ENCODE results near the gene GUF1. TPM values are rescaled to one million over a fixed set of nuclear protein-coding genes. Genes with fewer than 3 reads are reported as not detected.

The GUF1 gene
- total RNA-seq, 1 donor from 2014 or later: 14.1 TPM

DNA sequence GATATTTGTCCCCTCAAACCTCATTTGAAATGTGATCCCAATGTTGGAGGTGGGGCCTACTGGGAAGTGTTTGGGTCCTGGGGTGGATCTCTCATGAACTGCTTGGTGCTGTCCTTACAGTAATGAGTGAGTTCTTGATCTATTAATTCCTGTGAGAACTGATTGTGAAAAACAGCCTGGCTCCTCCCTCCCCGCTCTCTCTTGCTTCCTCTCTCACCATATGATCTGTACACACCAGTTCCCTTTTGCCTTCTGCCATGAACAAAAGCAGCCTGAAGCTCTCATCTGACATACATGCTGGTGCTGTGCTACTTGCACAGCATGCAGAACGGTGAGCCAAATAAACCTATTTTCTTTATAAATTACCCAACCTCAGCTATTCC, 15.6 kb upstream of the GUF1 start:
- Mint-ChIP-seq H3K36me3 (ENCODE audit: low read depth) (no peaks in the 10 kb centered on the region), H3K27ac (ENCODE audit: unreplicated experiment) (no peak overlapping the region), H3K4me3 (ENCODE audit: unreplicated experiment) (no peak overlapping the region), H3K9me3 (ENCODE audit: low read depth) (no peaks in the 10 kb centered on the region), H3K27me3 (ENCODE audit: low read depth) (peaks cover 13% of the 10 kb centered on the region), H3K4me1 (ENCODE audit: low read depth) (no peaks in the 10 kb centered on the region)
- TF ChIP-seq, protein P1, sequence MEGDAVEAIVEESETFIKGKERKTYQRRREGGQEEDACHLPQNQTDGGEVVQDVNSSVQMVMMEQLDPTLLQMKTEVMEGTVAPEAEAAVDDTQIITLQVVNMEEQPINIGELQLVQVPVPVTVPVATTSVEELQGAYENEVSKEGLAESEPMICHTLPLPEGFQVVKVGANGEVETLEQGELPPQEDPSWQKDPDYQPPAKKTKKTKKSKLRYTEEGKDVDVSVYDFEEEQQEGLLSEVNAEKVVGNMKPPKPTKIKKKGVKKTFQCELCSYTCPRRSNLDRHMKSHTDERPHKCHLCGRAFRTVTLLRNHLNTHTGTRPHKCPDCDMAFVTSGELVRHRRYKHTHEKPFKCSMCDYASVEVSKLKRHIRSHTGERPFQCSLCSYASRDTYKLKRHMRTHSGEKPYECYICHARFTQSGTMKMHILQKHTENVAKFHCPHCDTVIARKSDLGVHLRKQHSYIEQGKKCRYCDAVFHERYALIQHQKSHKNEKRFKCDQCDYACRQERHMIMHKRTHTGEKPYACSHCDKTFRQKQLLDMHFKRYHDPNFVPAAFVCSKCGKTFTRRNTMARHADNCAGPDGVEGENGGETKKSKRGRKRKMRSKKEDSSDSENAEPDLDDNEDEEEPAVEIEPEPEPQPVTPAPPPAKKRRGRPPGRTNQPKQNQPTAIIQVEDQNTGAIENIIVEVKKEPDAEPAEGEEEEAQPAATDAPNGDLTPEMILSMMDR (IDR thresholded peaks at IDR 0.05): no peak
- no peak for DNase-seq (ENCODE audit: low spot score)

GRCh38 chr4:44663539-44664263, 14.5 kb upstream of the GUF1 start:
- Mint-ChIP-seq H3K27me3 (ENCODE audit: low read depth) (peaks cover 11% of the 10 kb centered on the region), H3K4me3 (ENCODE audit: unreplicated experiment) (no peak overlapping the region)

GRCh38 chr4:44668526-44668925, 9.7 kb upstream of the GUF1 start:
- H3K4me1 Mint-ChIP-seq (ENCODE audit: low read depth): no peaks in the 10 kb centered on the region
- H3K9me3 Mint-ChIP-seq (ENCODE audit: low read depth): no peaks in the 10 kb centered on the region
- no peak overlapping the region for H3K4me3 Mint-ChIP-seq (ENCODE audit: unreplicated experiment)
- DNase-seq (ENCODE audit: low spot score): no peak
- no peaks in the 10 kb centered on the region for H3K36me3 Mint-ChIP-seq (ENCODE audit: low read depth)
- peaks cover 26% of the 10 kb centered on the region for H3K27me3 Mint-ChIP-seq (ENCODE audit: low read depth)
- no peak overlapping the region for H3K27ac Mint-ChIP-seq (ENCODE audit: unreplicated experiment)
- TF ChIP-seq, protein P1 (IDR thresholded peaks at IDR 0.05): no peak

More at GRCh38 chr4:44663539-44664263, 14.5 kb upstream of the GUF1 start:
- H3K9me3 Mint-ChIP-seq (ENCODE audit: low read depth): no peaks in the 10 kb centered on the region
- DNase-seq (ENCODE audit: low spot score): no peak
- TF ChIP-seq, protein P1 (IDR thresholded peaks at IDR 0.05): no peak
- no peaks in the 10 kb centered on the region for H3K4me1 Mint-ChIP-seq (ENCODE audit: low read depth)
- H3K36me3 Mint-ChIP-seq (ENCODE audit: low read depth): no peaks in the 10 kb centered on the region
- no peak overlapping the region for H3K27ac Mint-ChIP-seq (ENCODE audit: unreplicated experiment)

DNA sequence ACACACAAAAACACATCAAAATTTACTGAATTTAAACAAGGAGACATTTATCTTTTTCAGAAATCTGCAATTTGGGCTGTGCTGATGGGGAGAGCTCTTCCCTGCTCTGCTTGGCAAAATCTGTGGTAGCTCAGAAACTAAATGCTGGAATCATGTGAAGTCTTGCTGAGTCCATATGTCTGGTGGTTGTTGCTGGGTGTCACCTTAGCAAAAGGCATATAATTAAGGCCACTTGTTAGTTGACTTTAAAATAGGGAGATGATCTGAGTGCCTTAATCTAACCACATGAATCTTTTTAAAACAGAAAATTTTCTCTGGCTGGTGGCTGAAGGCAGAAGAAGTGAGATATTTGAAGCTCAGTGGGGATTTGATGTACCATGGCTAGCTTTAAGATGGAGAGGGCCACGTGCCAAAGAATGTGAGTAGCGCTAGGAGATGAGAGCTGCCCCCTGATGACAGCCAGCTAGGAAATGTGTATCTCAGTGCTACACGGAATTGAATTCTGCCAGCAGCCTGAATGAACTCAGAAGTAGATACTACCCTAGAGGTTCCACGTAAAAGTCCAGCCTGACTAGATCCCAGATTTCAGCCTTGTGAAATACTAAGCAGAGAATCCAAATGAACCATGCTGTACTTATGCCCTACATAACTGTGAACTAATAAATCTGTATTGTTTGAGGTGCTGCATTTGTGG, 7.6 kb upstream of the GUF1 start:
- TF ChIP-seq, protein P1 (IDR thresholded peaks at IDR 0.05): no peak
- Mint-ChIP-seq H3K27me3 (ENCODE audit: low read depth) (peaks cover 26% of the 10 kb centered on the region), H3K9me3 (ENCODE audit: low read depth) (no peaks in the 10 kb centered on the region), H3K36me3 (ENCODE audit: low read depth) (no peaks in the 10 kb centered on the region), H3K4me1 (ENCODE audit: low read depth) (no peaks in the 10 kb centered on the region), H3K27ac (ENCODE audit: unreplicated experiment) (no peak overlapping the region), H3K4me3 (ENCODE audit: unreplicated experiment) (no peak overlapping the region)
- DNase-seq (ENCODE audit: low spot score): no peak

- DNase-seq (ENCODE audit: low spot score): no peak
- no peak overlapping the region for H3K27ac Mint-ChIP-seq (ENCODE audit: unreplicated experiment)
- no peak overlapping the region for H3K4me3 Mint-ChIP-seq (ENCODE audit: unreplicated experiment)
- no peaks in the 10 kb centered on the region for H3K4me1 Mint-ChIP-seq (ENCODE audit: low read depth)
- no peaks in the 10 kb centered on the region for H3K36me3 Mint-ChIP-seq (ENCODE audit: low read depth)
- no peaks in the 10 kb centered on the region for H3K9me3 Mint-ChIP-seq (ENCODE audit: low read depth)
- H3K27me3 Mint-ChIP-seq (ENCODE audit: low read depth): peaks cover 26% of the 10 kb centered on the region
- TF ChIP-seq, protein P1 (IDR thresholded peaks at IDR 0.05): no peak
These were observed 6.6 kb upstream of the GUF1 start for GRCh38 chr4:44671636-44672035.

Measured in chondrocyte (in vitro differentiated cells).